Forelimb muscle (tissue), 1 donor: ENCODE measurements around the gene ZNFX1. TPM values are rescaled to one million over a fixed set of nuclear protein-coding genes. Genes with fewer than 3 reads are reported as not detected.
"Not testable (repeated sequence)": the region's sequence is repeated elsewhere in the genome, so short reads cannot be mapped to it uniquely, and the experiment has no call there.

Experiments
- DNase-seq: peaks from one replicate; pipeline ENCODE4 v3.0.0-alpha.2; 2013; ENCODE audit warnings: low read depth
- polyA plus RNA-seq: library from polyadenylated mRNA; unstranded; fragments of 120-200 nt; gene quantifications from one replicate; pipeline ENCODE4 v1.2.1, GENCODE V29; 2013; ENCODE audit not compliant: insufficient read length

The ZNFX1 gene
- polyA plus RNA-seq, 1 donor: 9.9 TPM

DNA sequence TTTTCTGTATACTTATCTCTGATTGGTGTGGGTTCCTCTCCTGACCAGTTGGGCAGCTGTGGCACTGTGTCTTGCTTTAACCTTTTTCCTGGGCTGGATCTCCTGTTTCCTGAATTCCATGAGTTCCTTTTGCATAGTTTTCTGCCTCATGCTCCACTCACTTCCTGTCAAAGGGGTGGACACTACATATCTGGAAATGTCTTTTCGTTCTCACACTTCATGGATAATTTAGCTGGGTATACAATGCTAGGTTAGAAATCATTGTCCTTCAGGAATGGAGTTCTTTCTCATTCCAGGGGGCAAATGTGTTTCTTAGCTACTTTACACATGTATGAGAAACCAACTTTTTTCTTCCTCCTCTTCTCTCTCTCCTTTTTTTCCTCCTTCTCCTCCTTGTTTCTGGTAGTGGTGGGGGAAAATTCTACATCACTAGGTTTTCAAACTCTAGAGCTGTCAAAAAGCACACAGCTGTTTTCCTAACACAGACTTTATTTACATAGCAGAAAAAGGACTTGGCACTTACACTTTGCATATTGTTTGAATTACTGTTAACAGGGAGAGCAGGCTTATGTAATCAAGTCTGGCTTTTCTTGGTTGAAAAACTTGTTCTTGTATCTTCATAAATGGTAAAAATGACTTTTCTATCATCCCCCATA lies 67.6 kb downstream of the ZNFX1 start:
- DNase-seq: no peak

DNA sequence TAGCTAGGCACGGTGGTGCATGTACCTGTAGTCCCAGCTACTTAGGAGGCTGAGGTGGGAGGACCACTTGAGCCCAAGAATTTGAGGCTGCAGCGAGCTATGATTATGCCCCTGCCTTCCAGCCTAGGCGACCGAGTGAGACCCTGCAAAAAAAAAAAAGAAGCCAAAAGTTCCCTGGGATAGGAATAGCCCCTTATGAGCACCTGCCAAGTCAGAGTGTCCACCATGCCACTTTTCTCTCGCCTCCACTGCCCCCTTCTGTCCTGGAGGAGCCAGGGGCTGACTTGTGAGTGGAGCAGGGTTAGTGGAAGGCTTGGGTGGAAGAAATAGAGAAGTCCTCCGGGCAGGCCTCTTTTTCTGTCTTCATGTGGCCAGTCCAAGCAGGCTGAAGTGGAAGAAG lies 70.8 kb downstream of the ZNFX1 start:
- DNase-seq: no peak

DNA sequence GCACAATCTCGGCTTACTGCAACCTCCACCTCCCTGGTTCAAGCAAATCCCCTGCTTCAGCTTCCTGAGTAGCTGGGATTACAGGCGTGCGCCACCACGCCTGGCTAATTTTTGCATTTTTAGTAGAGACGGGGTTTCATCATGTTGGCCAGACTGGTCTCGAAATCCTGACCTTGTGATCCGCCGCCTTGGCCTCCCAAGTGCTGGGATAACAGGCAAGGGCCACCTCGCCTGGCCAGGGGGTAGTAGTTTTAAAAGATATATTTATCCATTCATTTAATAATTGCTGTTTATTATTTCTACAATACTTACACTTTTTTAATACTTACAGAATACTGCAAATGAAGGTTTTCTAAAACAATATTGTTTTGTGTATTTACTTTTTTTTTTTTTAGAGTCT lies 74.1 kb downstream of the ZNFX1 start:
- DNase-seq: no peak

GRCh38 chr20:49203011-49203410 lies 74.8 kb downstream of the ZNFX1 start:
- DNase-seq: no peak

GRCh38 chr20:49199729-49200293 lies 78.0 kb downstream of the ZNFX1 start:
- no peak for DNase-seq

DNA sequence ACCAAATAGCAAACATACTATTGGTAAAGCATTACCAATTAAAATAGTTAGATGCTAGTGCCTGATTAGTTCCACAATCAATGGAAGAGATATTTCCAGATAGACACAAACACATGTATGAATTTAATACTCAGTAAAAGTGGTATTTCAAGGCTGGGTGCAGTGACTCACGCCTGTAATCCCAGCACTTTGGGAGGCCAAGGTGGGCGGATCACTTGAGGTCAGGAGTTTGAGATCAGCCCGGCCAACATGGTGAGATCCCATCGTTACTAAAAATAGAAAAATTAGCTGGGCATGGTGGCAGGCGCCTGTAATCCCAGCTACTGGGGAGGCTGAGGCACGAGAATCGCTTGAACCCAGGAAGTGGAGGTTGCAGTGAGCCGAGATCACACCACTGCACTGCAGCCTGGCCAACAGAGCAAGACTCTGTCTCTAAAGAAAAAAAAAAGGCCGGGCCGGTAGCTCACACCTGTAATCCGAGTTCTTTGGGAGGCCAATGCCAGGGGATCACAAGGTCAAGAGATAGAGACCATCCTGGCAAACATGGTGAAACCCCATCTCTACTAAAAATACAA lies 84.8 kb downstream of the ZNFX1 start:
- DNase-seq: not testable (repeated sequence)

Other genes with a start within 250 kb of the ZNFX1 start
- 56.4 TPM for gene CSE1L, start 231.7 kb downstream of the ZNFX1 start, polyA plus RNA-seq
- gene STAU1, start 89.7 kb downstream of the ZNFX1 start, polyA plus RNA-seq: 52.1 TPM
- 26.1 TPM for gene DDX27, start 58.6 kb downstream of the ZNFX1 start, polyA plus RNA-seq
- gene KCNB1, start 204.6 kb upstream of the ZNFX1 start, polyA plus RNA-seq: 7.1 TPM